GM06990 (cell line): ENCODE data around the gene ALDH6A1.

ENCODE experiments used
- DNase-seq: peaks from one replicate; pipeline ENCODE4 v3.0.0-alpha.2; 2011; ENCODE audit not compliant: insufficient read length; ENCODE audit errors: extremely low read depth
- H3K27me3 ChIP-seq: replicated peaks from 2 replicates; pipeline ENCODE4 v1.6.0; 2011; ENCODE audit warnings: low read length; ENCODE audit not compliant: control insufficient read depth, insufficient read depth
- H3K36me3 ChIP-seq: 2 replicates; pipeline ENCODE4 v1.5.1; 2011; ENCODE audit warnings: low read length; ENCODE audit not compliant: control insufficient read depth, insufficient read depth
- H3K4me3 ChIP-seq: replicated peaks from 2 replicates; pipeline ENCODE4 v1.5.1; 2011; ENCODE audit warnings: low read depth, mild to moderate bottlenecking, control low read depth, low read length
- TF ChIP-seq, protein P1 (sequence below): IDR thresholded peaks from 2 replicates; pipeline ENCODE4 v1.5.1; 2011; ENCODE audit warnings: low read length, control low read depth, mild to moderate bottlenecking, inconsistent platforms; ENCODE audit not compliant: insufficient read depth, poor library complexity, severe bottlenecking

ALDH6A1 gene

DNA sequence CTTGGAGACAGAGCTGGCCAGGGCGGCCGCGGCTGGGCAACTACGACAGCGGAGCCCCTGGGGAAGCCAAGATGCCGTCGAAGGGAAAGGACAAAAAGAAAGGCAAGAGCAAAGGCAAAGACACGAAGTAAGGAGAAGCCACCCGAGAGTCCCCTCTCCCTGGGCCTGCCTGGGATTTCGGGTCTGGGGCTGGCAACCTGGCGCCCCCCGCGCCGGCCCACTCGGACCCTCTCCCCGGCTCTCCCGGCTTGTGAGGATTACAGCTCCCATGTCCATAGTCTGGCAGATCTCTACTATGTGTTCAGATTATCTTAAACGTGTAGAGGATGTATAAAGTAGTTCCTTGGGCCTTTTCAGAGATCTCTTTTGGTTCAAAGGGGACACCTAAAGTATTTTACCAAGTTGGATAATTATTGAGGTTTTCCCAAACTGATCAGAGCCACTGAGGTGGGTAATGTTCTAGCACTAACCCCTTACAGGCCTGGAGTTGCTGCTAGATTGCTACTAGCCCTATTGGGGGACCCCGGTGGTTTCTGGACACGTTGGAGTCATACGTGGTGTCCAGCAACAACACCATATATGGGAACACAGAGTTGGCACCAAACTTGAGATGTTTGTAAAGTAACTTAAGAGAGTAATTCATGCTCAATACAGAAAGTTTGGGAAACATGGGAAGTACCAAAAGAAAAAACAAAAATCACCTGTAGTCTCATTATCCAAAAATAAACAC lies 64.7 kb downstream of the ALDH6A1 start:
- no peak for DNase-seq
- TF ChIP-seq, protein P1, sequence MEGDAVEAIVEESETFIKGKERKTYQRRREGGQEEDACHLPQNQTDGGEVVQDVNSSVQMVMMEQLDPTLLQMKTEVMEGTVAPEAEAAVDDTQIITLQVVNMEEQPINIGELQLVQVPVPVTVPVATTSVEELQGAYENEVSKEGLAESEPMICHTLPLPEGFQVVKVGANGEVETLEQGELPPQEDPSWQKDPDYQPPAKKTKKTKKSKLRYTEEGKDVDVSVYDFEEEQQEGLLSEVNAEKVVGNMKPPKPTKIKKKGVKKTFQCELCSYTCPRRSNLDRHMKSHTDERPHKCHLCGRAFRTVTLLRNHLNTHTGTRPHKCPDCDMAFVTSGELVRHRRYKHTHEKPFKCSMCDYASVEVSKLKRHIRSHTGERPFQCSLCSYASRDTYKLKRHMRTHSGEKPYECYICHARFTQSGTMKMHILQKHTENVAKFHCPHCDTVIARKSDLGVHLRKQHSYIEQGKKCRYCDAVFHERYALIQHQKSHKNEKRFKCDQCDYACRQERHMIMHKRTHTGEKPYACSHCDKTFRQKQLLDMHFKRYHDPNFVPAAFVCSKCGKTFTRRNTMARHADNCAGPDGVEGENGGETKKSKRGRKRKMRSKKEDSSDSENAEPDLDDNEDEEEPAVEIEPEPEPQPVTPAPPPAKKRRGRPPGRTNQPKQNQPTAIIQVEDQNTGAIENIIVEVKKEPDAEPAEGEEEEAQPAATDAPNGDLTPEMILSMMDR: no peak
- H3K27me3 ChIP-seq: no peaks in the 10 kb centered on the region
- peak overlapping the region; percentile 64 for H3K4me3 ChIP-seq
- H3K36me3 ChIP-seq: no peaks in the 10 kb centered on the region

DNA sequence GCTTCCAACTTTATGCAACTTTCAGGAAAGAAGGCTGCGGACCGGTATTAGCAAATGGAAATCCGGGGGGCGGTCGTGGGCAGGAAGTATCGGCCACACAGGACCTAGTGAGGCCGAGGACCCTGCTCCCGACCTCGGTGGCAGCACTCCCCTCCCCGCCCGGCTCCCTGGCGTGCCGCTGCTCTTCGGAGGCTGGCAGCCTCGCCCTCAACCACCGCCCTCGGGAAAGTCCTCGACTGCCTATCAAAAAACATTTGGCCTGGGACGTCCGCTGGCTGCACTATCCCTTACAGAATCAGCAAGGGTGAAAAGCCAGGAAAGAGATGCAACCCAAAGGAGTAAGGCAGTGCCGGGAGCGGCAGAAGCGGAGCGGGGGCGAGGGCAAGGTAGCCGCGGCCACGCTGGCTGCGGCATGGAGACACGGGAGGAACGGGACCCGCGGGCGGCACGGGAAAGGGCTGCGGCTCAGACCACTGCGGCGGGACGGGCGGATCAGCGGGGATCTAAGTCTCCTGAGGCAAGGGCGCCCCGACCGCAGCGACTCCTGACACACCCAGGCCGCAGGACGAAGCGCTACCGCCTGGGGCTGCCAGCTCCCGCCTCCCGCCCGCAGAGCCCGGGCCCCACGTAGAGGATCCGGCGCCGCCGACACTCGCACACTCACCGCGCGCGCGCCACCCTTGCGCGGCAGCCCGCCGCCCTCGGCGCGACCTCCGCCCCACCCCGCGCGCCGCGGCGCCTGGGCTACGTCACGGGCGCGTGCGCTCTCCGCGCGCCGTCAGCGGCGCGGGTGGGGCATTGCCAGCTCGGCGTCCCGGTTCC lies 65.5 kb downstream of the ALDH6A1 start, which contains the start of the genes BBOF1 and ENTPD5:
Gene BBOF1 (plus strand): TSS at position 764 of the 822 bp plus-strand sequence. CDS start 130 bp downstream, outside the sequence.
Gene ENTPD5 (minus strand): TSS at position 703 of the 822 bp plus-strand sequence. CDS start 31,186 bp downstream, outside the sequence.
- TF ChIP-seq, protein P1: no peak
- peak within 1 kb of the TSS; percentile 93 for H3K4me3 ChIP-seq
- peak; percentile 91 for DNase-seq
- H3K27me3 ChIP-seq: no peaks in the 10 kb centered on the region
- H3K36me3 ChIP-seq: no peaks in the 10 kb centered on the region

DNA sequence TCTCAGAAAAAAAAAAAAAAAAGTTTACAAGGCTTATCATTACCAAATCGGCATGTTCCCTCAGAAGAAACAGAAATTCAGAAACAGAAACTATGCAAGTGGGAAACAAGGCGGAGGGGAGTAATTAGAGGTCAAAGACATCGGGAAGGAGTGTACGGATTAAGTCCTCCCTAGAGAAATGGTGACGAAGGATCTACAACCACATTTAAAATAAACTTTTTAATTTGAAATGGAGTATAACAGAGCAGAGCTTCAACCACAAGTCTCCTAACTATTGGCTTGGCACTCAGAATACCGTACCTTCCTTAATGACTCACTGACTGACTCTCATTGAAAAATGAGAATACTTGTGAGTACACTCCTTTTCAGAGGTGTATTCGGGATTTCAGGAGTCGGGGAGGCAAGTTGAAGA lies 66.1 kb downstream of the ALDH6A1 start:
- Histone ChIP-seq H3K4me3 (peak overlapping the region; percentile 93), H3K27me3 (no peaks in the 10 kb centered on the region), H3K36me3 (no peaks in the 10 kb centered on the region)
- peak; percentile 9 for DNase-seq
- TF ChIP-seq, protein P1: no peak

DNA sequence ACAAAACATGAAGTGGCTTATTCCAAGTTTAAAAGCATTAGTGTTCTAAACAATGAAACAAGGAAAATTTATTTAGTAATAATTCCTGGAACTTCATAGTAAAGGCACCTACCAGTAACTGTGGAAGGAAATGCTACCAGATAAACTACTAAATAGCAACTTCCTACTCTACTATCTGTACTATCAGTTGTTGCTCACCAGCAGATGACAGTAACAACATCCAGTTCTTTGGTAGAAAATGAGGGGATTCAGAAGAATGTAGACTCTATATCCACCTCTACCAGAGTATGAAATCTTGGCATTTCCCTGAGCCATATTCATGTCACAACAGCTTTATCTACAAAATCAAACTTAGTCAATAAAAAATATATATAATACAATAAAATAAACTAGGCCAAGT lies 68.3 kb downstream of the ALDH6A1 start:
- no peak overlapping the region for H3K4me3 ChIP-seq
- H3K36me3 ChIP-seq: no peaks in the 10 kb centered on the region
- DNase-seq: no peak
- no peaks in the 10 kb centered on the region for H3K27me3 ChIP-seq
- TF ChIP-seq, protein P1: no peak

DNA sequence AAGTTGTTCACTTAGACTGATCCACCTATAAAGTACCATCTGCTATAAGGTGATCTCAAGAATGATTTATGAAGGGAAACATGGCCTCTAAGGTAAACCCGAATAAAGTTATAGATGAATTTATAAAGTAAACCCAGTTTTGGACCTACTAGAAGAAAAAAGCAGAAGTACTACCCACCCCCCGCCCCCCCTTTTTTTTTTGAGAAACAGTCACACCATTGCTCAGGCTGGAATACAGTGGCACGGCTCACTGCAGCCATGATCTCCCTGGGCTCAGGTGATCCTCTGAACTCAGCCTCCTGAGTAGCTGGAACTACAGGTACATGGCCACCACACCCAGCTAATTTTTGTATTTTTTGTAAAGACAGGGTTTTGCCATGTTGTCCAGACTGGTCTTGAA lies 69.1 kb downstream of the ALDH6A1 start:
- TF ChIP-seq, protein P1: no peak
- Histone ChIP-seq H3K27me3 (no peaks in the 10 kb centered on the region), H3K36me3 (no peaks in the 10 kb centered on the region), H3K4me3 (no peak overlapping the region)
- DNase-seq: no peak
